Mesenchymal stem cell (in vitro differentiated cells and primary cell): Measurements from ENCODE around the gene MRPL49.

Experiments
- DNase-seq: peaks from one replicate; pipeline ENCODE4 v3.0.0-alpha.2; 2013
- H2AFZ ChIP-seq: one replicate; pipeline ENCODE4 v1.6.1; 2013; ENCODE audit warnings: low read depth, mild to moderate bottlenecking, control low read depth, inconsistent platforms, low read length, moderate library complexity
- H2AK5ac ChIP-seq: 2 replicates; pipeline ENCODE4 v1.6.1; 2013; ENCODE audit warnings: low read length, moderate library complexity, mild to moderate bottlenecking, inconsistent platforms; ENCODE audit not compliant: severe bottlenecking
- H2BK120ac ChIP-seq: one replicate; pipeline ENCODE4 v1.6.1; 2013; ENCODE audit warnings: low read depth, mild to moderate bottlenecking, inconsistent platforms, low read length, moderate library complexity
- H2BK12ac ChIP-seq, 2 experiments: one replicate each; pipeline ENCODE4 v1.6.1; 2013; ENCODE audit warnings: inconsistent platforms in 2 of 2, low read length in 2 of 2, mild to moderate bottlenecking in 2 of 2, moderate library complexity in 2 of 2, control low read depth in 1 of 2
- H2BK15ac ChIP-seq: one replicate; pipeline ENCODE4 v1.6.1; 2013; ENCODE audit warnings: mild to moderate bottlenecking, low read depth, inconsistent platforms; ENCODE audit not compliant: poor library complexity, severe bottlenecking
- H2BK5ac ChIP-seq: 2 replicates; pipeline ENCODE4 v1.6.1; 2013; ENCODE audit warnings: low read depth, mild to moderate bottlenecking, low read length, control low read depth, inconsistent platforms; ENCODE audit not compliant: poor library complexity, severe bottlenecking
- H3K14ac ChIP-seq, 2 experiments: one replicate each; pipeline ENCODE4 v1.6.1; 2013; ENCODE audit warnings: inconsistent platforms in 2 of 2, low read length in 2 of 2, control low read depth in 1 of 2, mild to moderate bottlenecking in 1 of 2, moderate library complexity in 1 of 2
- H3K18ac ChIP-seq, 2 experiments: one replicate each; pipeline ENCODE4 v1.6.1; 2013; ENCODE audit warnings: inconsistent platforms in 2 of 2, low read length in 2 of 2, control low read depth in 1 of 2, low read depth in 1 of 2, mild to moderate bottlenecking in 1 of 2
- H3K23ac ChIP-seq, 2 experiments: one replicate each; pipeline ENCODE4 v1.6.1; 2013; ENCODE audit warnings: inconsistent platforms in 2 of 2, low read length in 2 of 2, mild to moderate bottlenecking in 2 of 2, moderate library complexity in 2 of 2, control low read depth in 1 of 2
- H3K27ac ChIP-seq: 2 replicates; pipeline ENCODE4 v1.5.1; 2013; ENCODE audit warnings: mild to moderate bottlenecking, moderate library complexity, low read length, control low read depth, inconsistent platforms; ENCODE audit not compliant: poor library complexity, severe bottlenecking
- H3K27me3 ChIP-seq, 2 experiments: 2 replicates each; pipeline versions ENCODE4 v1.6.1 to v1.7.0; 2013; ENCODE audit warnings: low read length in 2 of 2, mild to moderate bottlenecking in 2 of 2, moderate library complexity in 2 of 2, control low read depth in 1 of 2, inconsistent platforms in 1 of 2; ENCODE audit not compliant: control insufficient read depth in 1 of 2, insufficient read depth in 1 of 2
- H3K36me3 ChIP-seq, 2 experiments: 2 replicates each; pipeline versions ENCODE4 v1.6.1 to v1.7.0; 2013; ENCODE audit warnings: low read length in 2 of 2, control low read depth in 1 of 2, inconsistent platforms in 1 of 2, low read depth in 1 of 2, mild to moderate bottlenecking in 1 of 2; ENCODE audit not compliant: insufficient read depth in 2 of 2, control insufficient read depth in 1 of 2
- H3K4ac ChIP-seq, 2 experiments: one replicate each; pipeline ENCODE4 v1.6.1; 2013; ENCODE audit warnings: inconsistent platforms in 2 of 2, low read length in 2 of 2, mild to moderate bottlenecking in 2 of 2, moderate library complexity in 2 of 2, control low read depth in 1 of 2, low read depth in 1 of 2
- H3K4me1 ChIP-seq: 2 replicates; pipeline ENCODE4 v1.6.1; 2013; ENCODE audit warnings: low read depth, low read length, control low read depth; ENCODE audit not compliant: control insufficient read depth, insufficient read depth
- H3K4me2 ChIP-seq: 2 replicates; pipeline ENCODE4 v1.6.1; 2013; ENCODE audit warnings: low read length, mild to moderate bottlenecking, inconsistent platforms; ENCODE audit not compliant: poor library complexity, severe bottlenecking
- H3K4me3 ChIP-seq, 2 experiments: 2 replicates each; pipeline versions ENCODE4 v1.5.1 to v1.7.0; 2013; ENCODE audit warnings: low read length in 2 of 2, mild to moderate bottlenecking in 2 of 2, control low read depth in 1 of 2, low read depth in 1 of 2; ENCODE audit not compliant: insufficient read depth in 1 of 2
- H3K79me1 ChIP-seq: replicated peaks from 2 replicates; pipeline ENCODE4 v1.6.1; 2013; ENCODE audit warnings: mild to moderate bottlenecking, control low read depth, low read length, inconsistent platforms; ENCODE audit not compliant: poor library complexity, severe bottlenecking
- H3K9ac ChIP-seq: 2 replicates; pipeline ENCODE4 v1.7.0; 2013; ENCODE audit warnings: mild to moderate bottlenecking, low read length, moderate library complexity
- H3K9me3 ChIP-seq: 2 replicates; pipeline ENCODE4 v1.7.0; 2013; ENCODE audit warnings: mild to moderate bottlenecking, low read length; ENCODE audit not compliant: control insufficient read depth
- H4K8ac ChIP-seq: one replicate; pipeline ENCODE4 v1.6.1; 2013; ENCODE audit warnings: inconsistent platforms, mild to moderate bottlenecking, low read length, moderate library complexity
- H4K91ac ChIP-seq: one replicate; pipeline ENCODE4 v1.6.1; 2013; ENCODE audit warnings: mild to moderate bottlenecking, low read length, inconsistent platforms
- WGBS: methylation state at CpG from one replicate; pipeline ENCODE4 v1.1.7; 2013; ENCODE audit warnings: mixed read lengths; 5-methylcytosine and 5-hydroxymethylcytosine counted together

Gene MRPL49

DNA sequence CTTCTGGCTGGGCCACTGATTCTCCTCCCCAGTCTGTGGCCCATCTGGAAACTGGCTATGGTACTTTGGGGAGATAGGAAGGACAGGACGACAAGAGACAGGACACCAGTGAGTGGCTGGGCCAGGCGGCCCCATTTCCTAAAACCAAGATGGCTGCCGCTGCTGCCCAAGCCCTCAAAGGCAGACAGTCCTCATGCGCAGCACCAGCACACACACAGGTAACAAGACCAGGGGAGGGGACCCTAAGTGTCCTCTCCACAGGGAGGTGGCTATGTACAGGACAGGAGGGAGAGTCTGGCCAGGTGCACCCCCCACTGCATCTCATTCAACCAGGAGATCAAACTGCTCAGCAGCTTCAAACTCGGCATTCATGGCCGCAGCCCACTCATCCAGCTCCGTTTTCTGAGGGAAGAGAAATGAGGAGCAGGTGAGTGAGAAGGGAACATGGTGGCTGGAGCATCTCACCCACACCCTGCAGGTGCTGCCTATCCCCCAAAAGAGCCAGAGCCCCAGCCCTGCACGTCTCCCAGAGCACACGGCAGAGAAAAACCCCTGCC, 43.3 kb upstream of the MRPL49 start:
- H4K8ac ChIP-seq = peak overlapping the region; percentile 52
- H2AFZ ChIP-seq = no peak overlapping the region
- H2BK15ac ChIP-seq = no peak overlapping the region
- no peak for DNase-seq
- H3K4me3 ChIP-seq = no peak overlapping the region
- H3K14ac ChIP-seq = no peak overlapping the region
- H3K4me2 ChIP-seq = no peak overlapping the region
- no peak overlapping the region for H4K91ac ChIP-seq
- H2AK5ac ChIP-seq = peak overlapping the region; percentile 34
- H3K23ac ChIP-seq = no peak overlapping the region
- no peak overlapping the region for H3K4ac ChIP-seq
- peaks cover 0 to 18% of the 10 kb centered on the region in 2 experiments for H3K36me3 ChIP-seq
- H3K27me3 ChIP-seq = no peaks in the 10 kb centered on the region
- 83% methylated on average over 4 of the region's 9 CpGs for WGBS
- peaks cover 4% of the 10 kb centered on the region for H3K4me1 ChIP-seq
- H3K9ac ChIP-seq = no peak overlapping the region
- no peak overlapping the region for H2BK12ac ChIP-seq
- H3K18ac ChIP-seq = no peak overlapping the region
- H3K79me1 ChIP-seq = peaks cover 40% of the 10 kb centered on the region
- no peaks in the 10 kb centered on the region for H3K9me3 ChIP-seq
- no peak overlapping the region for H2BK120ac ChIP-seq
- H3K27ac ChIP-seq = no peak overlapping the region
- H2BK5ac ChIP-seq = no peak overlapping the region

DNA sequence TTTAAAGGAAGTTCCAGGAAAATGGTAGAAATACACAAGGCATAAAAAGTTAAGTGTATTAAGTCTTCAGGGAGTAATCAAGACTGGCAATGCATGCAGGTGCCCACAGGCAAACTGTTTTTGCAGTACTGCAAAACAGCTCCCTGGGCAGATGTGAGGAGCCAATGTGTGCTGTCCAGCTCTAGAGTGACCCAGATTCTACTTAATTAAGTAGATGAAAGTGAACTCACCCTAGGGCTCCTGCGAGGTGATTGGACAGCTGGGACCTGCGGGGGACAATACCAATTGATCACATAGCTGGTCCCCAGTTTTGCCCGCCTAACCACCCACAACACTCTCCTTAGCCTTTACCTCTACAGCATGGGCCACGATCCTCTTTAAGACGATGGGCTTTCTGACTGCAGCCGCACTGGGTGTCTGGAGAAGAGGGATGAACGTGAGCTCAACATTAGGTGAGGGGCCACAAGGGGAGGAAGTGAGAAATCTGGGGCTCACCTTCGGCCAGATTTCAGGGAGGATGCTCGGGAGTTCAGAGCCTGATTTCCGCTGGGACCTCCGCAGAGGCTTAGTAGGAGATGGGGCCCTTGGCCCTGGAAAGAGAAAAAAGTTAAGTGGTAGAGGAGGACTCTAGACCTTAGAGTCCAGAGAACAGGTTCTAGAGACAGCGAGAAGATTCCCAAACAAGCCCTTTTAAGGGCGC, 38.8 kb upstream of the MRPL49 start:
- no peak overlapping the region for H3K18ac ChIP-seq
- WGBS = 10% methylated on average over 12 of the region's 13 CpGs

DNA sequence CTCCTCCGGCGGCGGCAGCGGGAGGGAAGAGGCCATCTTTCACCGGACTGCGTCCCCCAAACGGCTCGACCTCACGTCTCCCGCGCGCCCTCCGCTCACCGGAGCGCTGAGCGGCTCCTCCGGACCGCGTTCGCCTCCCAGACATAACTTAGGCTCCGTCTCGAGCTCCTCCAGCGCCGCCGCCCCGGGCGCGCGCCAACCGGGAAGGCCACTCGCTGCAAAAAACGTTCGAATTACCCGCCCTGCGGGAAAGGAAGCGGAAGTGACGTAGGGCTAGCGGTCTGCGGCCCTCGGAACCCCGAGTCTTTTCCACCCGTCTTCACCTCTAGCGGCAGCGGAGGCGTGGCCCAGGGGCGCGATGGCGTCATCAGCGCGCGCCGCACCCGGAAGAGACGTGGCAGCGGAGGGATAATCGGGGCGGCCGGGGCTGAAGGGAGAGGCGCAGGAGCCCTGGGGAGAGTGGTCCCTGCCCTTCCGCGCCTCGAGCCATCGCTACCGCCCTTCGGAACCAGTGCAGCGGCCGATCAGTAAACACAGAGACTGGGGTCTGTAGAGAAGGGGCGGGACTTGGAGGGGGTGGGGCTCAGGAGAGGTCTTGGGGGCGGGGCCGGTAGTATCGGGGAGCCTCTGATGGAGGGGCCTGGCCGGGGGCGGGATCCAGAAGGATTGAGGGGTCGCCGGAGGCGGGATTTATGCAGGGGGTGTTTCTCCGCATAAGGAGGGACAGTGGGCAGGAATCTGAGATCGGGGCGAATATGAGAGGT, 38.1 kb upstream of the MRPL49 start, which contains the start of the genes CDCA5 and ZFPL1:
Gene CDCA5 (minus strand): TSS at position 207 of the 764 bp plus-strand sequence. CDS start 62 bp downstream, at position 145.
Gene ZFPL1 (plus strand): TSS at position 389 of the 764 bp plus-strand sequence. CDS start 477 bp downstream, outside the sequence.
- Histone ChIP-seq H3K23ac (peak within 1 kb of the TSS in 1 of 2 experiments; percentile 23), H4K8ac (peak within 1 kb of the TSS; percentile 98), H2BK120ac (peak within 1 kb of the TSS; percentile 9), H3K4me3 (peak within 1 kb of the TSS; percentile 86 to 89), H3K36me3 (peaks cover 40 to 43% of the 10 kb centered on the region in 2 experiments), H3K4me2 (peak within 1 kb of the TSS; percentile 83), H3K27me3 (no peaks in the 10 kb centered on the region), H2BK15ac (peak within 1 kb of the TSS; percentile 95), H3K4ac (peak within 1 kb of the TSS in 1 of 2 experiments; percentile 93), H4K91ac (peak within 1 kb of the TSS; percentile 95), H3K79me1 (peaks cover 44% of the 10 kb centered on the region), H3K9ac (peak within 1 kb of the TSS; percentile 94), H2AFZ (peak within 1 kb of the TSS; percentile 56), H3K4me1 (peaks cover 11% of the 10 kb centered on the region), H3K9me3 (no peaks in the 10 kb centered on the region), H3K14ac (peak within 1 kb of the TSS in 1 of 2 experiments; percentile 90), H3K27ac (peak within 1 kb of the TSS; percentile 97), H2AK5ac (peak within 1 kb of the TSS; percentile 17), H3K18ac (peak within 1 kb of the TSS; percentile 94), H2BK5ac (peak within 1 kb of the TSS; percentile 71), H2BK12ac (peak within 1 kb of the TSS; percentile 25 to 64)
- under 1% methylated on average over 77 of the region's 79 CpGs for WGBS
- DNase-seq = peak; percentile 96

More for the DNA sequence above, 38.8 kb upstream of the MRPL49 start:
- Histone ChIP-seq H2AK5ac (no peak overlapping the region), H4K91ac (no peak overlapping the region), H3K27me3 (no peaks in the 10 kb centered on the region), H2AFZ (peak overlapping the region; percentile 33), H3K9ac (peak overlapping the region; percentile 94), H3K27ac (no peak overlapping the region), H2BK120ac (no peak overlapping the region), H2BK15ac (no peak overlapping the region), H4K8ac (no peak overlapping the region), H3K4ac (no peak overlapping the region), H2BK12ac (no peak overlapping the region), H3K9me3 (no peaks in the 10 kb centered on the region), H3K14ac (no peak overlapping the region), H3K23ac (no peak overlapping the region), H3K4me3 (peak overlapping the region; percentile 86 to 89), H3K36me3 (peaks cover 32 to 40% of the 10 kb centered on the region in 2 experiments), H3K4me2 (peak overlapping the region; percentile 69), H2BK5ac (no peak overlapping the region), H3K4me1 (peaks cover 11% of the 10 kb centered on the region), H3K79me1 (peaks cover 50% of the 10 kb centered on the region)
- DNase-seq = no peak
